HFF-Myc (cell line): ENCODE measurements around the gene CRYZ.
"Not testable (repeated sequence)": the region's sequence is repeated elsewhere in the genome, so short reads cannot be mapped to it uniquely, and the experiment has no call there.

Experiments
- DNase-seq: peaks from one replicate; pipeline ENCODE4 v3.0.0-alpha.2; 2011; ENCODE audit warnings: low read depth; ENCODE audit errors: extremely low read depth
- H3K4me3 ChIP-seq: replicated peaks from 2 replicates; pipeline ENCODE4 v1.5.1; 2011; ENCODE audit warnings: low read depth, mild to moderate bottlenecking, control low read depth, low read length
- TF ChIP-seq, protein P1 (sequence below): IDR thresholded peaks from 2 replicates; pipeline ENCODE4 v1.5.1; 2012; ENCODE audit warnings: mild to moderate bottlenecking, low read depth, low read length, control low read depth; ENCODE audit errors: missing control alignments

Gene CRYZ

DNA sequence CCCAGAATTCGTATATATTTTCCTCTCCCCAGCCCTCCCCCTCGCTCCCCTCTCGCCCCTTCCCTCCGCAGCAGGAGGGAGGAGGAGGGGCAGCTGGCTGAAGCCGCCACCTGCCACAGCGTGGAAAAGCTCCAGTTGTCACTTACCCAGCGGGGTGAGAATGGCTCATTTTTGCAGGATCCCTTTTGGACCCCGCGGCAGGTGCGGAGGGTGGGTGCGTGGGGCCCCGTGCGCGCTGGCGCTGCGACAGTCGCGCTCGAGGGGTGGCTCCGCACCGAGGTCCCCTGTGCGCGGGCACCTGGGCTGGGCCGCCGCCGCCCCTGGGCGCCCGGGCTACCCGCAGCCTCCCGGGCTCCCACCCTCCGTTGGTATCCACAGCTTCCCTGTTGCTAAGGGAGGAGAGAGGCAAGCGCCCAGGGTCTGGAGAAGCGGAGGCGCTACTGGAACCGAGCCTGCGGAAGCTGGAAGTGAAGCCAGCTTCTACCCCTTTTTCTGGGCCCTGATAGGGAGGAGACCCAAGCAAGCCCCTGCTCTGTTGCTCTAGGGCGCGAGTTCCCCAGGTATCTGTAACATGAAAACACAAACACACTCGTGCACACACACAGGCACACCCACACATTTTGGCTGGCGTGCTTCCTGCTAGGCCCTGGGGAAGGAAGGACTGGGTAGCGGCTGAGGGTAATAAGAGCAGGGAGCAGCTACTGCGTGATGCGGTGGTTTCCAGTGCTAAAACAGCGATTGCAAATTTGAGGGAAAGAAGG is 59.3 kb downstream of the CRYZ start, which contains the start of gene ERICH3:
ERICH3 (minus strand) TSS at position 442 of the 761 bp plus-strand sequence; CDS start at position 169, 273 bp downstream.
- DNase-seq = no peak
- peak within 1 kb of the TSS; percentile 28 for H3K4me3 ChIP-seq
- TF ChIP-seq, protein P1, sequence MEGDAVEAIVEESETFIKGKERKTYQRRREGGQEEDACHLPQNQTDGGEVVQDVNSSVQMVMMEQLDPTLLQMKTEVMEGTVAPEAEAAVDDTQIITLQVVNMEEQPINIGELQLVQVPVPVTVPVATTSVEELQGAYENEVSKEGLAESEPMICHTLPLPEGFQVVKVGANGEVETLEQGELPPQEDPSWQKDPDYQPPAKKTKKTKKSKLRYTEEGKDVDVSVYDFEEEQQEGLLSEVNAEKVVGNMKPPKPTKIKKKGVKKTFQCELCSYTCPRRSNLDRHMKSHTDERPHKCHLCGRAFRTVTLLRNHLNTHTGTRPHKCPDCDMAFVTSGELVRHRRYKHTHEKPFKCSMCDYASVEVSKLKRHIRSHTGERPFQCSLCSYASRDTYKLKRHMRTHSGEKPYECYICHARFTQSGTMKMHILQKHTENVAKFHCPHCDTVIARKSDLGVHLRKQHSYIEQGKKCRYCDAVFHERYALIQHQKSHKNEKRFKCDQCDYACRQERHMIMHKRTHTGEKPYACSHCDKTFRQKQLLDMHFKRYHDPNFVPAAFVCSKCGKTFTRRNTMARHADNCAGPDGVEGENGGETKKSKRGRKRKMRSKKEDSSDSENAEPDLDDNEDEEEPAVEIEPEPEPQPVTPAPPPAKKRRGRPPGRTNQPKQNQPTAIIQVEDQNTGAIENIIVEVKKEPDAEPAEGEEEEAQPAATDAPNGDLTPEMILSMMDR = no peak

GRCh38 chr1:74670866-74671265 is 62.0 kb downstream of the CRYZ start:
- not testable (repeated sequence) for DNase-seq, H3K4me3 ChIP-seq
